GM19240 (cell line): Measurements from ENCODE around the gene RNF150.

ENCODE experiments used
- DNase-seq: peaks from one replicate; pipeline ENCODE4 v3.0.0; 2011; ENCODE audit warnings: low spot score; ENCODE audit not compliant: insufficient read length

Gene RNF150

DNA sequence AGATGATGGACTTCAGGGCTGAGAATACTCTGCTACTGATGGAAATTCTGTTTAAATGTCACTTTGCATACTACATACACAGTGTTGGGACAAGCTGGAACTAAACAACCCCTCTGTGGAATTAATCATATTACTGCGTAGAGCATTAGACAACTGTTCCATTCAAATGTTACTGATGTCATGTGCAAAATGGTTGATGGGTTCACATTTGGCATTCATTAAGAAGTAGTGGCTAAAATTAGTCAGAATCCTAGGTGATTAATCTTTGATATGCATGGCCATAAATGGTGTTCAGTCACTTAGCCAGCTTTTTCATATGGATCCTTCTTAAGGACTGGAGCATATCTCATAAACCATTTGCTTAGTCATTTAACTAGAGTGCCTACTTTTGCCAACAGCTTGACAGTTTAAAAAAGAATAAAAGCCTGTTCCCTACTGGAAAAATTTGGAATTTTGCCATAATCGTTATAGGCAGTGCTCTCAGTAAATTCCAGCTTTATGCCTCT, 105.2 kb downstream of the RNF150 start:
- no peak for DNase-seq

DNA sequence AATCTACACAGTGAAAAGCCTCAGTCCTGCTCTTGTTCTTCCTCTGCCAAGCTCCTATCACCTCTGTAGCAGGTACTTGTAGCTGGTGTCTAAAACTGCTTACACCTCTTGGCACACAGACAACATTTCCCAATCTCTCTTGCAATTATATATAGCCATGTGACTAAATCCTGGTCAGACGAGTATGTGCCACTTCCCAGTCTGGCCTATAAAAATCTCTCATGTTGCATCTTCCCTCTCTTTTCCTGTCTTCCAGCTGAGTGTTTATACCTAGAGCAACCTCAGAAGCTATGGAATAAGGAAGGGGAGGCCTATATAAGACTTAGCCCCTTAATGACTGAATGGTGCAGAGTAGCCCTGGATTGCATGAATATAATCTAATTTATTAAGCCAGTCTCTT, 105.8 kb downstream of the RNF150 start:
- no peak for DNase-seq

DNA sequence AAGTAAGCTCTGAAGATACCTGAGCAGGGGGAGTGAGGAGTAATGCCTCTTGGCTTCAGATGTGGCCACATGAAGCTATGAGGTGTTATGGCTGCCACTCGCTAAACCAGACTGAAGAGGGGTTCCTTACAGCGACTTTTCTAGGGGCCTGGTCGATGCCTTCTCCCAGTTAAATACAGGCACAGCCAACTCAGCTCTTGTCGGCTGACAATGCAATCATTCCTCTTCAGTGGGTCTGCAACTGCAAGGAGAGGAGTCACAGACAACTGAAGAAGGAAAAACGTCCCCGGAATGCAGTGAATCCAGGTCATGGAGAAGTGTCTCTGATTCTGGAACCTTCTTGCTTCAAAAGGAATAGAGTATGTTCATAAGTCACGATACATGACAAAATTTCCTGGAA, 106.4 kb downstream of the RNF150 start:
- DNase-seq, result no peak

GRCh38 chr4:141023051-141023450, 110.2 kb downstream of the RNF150 start:
- DNase-seq, result no peak

DNA sequence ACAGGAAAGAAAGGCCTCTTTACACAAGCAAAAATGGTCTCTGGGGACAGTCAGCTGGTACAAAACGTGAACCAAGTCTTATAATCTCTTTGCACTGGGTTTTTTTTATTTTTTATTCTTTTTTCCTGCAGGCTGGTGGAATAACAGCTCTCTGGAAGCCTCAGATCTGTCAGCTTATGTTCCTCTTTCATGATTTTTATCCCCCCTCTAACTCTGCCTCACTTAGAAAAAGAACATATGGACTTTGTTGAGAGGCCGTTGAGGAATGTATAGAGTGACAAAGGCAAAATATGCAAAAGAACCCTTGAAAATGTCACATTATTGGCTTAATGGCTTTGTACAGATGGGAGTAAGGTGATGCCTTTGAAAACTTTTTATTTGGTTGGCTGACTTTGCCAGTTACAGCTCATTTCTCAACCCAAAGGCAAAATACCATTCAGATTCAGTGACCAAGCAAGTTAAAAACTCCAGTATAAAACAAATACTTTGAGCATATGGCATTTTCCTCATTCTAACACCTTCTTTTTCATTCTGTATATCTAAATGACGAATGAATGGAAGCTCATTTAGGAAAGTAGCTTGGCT, 111.1 kb downstream of the RNF150 start:
- DNase-seq, result no peak

DNA sequence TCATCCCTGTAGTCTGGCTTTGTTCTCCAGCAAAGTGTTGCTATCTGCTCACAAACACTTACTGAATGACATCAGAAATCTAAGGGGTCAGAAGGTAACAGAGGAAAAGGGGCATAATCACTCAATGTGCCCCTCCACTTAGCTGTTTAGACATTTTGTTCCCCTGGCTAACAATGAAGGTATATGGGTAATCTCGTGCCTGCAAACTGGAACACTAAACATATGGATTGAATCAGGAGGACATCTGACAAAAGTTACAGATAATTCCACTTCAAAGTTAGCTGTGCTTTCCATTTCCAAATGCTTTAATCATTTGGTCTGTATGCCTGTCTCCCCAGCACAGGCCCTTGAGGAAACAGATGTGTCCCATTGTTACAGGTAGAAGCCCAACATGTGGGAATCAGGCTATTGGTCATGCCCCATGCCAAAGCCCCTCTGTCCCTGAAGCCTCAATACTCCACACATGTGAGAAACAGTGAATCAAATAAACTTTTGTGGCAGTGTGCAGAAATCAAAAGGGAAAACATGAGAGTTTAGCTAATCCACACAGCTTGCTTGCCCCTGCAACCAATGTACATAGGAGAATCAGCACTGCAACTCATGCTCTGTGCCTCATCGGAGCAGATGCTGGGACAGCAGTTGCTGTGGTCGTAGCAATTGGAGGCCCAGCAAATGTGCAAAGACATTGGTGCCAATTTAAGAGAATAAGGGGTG, 111.7 kb downstream of the RNF150 start:
- no peak for DNase-seq

GRCh38 chr4:141020801-141021261, 112.4 kb downstream of the RNF150 start:
- DNase-seq, result no peak

DNA sequence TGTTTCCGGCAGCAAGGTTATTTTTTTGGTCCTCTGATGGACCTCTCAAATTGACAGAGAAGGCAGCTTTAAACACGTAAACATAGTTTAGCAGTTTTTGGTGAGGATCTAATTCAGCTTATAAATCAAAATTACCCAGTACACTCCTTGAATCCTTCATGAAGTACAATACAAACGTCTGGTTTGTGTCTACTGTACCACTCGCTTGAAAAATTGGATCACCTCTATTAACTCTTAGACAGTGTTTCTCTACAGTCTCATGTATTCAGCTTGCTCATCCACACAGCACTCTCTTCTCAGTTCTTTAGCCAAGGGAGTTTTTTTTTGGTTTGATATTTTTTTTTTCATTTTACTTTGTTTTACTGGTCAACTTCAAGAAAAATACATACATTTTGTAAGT, 113.5 kb downstream of the RNF150 start:
- DNase-seq, result no peak

GRCh38 chr4:141016117-141016798, 117.0 kb downstream of the RNF150 start:
- no peak for DNase-seq

DNA sequence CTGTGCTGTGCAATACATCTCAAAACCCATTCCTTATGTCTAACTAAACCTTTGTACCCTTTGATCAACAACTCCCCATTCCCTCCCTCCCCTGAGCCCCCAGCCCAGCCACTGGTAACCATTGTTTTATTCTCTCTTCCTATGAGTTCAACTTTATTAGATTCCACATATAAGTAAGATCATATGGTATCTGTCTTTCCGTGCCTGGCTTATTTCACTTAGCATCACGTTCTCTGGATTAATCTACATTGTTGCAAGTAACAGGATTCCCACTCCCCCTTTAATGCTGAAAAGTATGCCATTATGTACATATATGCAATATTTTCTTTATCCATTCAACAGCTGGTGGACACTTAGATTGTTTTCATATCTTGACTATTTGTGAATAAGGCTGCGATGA, 119.4 kb downstream of the RNF150 start:
- DNase-seq, result no peak

DNA sequence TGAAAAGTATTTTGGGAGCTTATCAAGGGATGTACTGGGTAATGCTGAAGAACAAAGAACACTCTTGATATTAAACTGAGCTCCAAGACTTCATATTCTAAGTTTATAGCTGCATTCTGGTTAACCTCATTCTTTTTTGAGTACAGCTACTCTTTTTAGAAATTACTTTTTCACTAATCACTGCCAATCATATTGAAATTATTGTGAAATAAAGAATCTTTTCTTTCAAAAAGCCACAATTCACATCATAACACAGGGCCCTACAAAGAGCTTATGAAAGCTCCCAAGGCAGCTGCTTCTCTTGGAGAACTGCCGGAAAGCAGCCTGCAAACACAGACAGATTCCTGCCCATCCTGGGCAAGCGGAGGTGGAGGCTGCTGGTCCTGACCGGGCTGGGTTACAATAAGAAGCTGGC, 121.4 kb downstream of the RNF150 start:
- DNase-seq, result no peak

DNA sequence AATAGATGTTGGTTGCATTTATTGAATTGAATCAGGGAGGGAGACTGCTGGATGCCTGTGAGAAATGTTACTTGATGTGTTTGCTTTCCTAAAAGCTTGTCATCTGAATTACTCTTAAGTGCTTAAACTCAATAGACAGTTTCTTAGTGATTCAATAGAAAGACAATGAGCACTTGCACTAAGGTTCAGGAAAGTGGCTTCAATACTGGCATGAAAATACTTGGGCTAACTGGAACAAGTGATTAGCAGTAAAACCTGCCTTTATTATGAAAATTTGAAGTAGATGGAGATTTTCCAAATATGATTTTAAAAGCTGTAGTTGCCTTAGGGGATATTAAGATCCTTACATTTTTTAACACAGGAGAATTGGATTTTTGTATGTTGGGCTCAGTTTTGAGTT, 123.3 kb downstream of the RNF150 start:
- DNase-seq, result no peak

DNA sequence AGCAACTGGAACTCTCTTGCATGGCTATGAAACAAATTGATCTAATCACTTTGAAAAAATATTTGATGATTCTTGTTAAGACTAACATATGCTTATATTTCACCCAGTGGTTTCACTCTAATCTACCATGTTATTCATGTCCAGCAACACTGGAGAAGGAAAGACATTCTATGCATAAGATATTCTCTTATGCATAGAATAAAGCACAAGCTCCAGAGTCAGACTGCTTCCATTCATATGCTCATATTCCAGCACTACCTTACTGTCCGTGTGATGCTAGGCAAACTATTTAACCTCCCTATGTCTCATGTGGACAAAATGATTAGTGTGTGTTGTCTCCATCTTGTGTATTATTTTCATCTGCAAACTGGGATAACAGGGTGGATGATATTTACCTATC, 124.1 kb downstream of the RNF150 start:
- no peak for DNase-seq

DNA sequence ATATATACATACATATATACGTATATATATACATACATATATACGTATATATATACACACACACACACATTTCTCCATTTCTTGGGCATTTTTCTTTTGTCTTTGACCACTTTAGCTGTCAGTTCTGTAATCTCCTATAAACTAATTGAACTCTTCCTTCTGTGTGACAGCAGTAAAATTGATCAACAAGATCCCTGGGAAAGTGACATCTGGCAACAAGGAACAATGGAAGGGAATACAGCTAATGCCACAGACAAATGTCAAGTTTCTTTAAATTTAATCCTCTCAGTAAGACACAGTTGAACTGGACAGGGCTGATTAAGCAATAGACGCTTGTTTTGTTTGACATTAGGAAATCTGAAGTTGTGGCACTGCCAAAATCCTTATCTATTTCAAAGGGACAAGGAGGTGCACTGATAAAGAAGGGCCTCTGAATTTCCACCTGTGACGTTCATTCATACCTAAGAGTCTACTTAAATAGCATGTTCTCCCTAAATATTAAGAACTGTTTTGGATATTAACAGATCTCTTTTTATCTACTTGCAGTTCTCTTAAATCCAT, 126.9 kb downstream of the RNF150 start:
- DNase-seq, result no peak

GRCh38 chr4:141004823-141005222, 128.4 kb downstream of the RNF150 start:
- no peak for DNase-seq

GRCh38 chr4:141003193-141003592, 130.1 kb downstream of the RNF150 start:
- DNase-seq, result no peak

DNA sequence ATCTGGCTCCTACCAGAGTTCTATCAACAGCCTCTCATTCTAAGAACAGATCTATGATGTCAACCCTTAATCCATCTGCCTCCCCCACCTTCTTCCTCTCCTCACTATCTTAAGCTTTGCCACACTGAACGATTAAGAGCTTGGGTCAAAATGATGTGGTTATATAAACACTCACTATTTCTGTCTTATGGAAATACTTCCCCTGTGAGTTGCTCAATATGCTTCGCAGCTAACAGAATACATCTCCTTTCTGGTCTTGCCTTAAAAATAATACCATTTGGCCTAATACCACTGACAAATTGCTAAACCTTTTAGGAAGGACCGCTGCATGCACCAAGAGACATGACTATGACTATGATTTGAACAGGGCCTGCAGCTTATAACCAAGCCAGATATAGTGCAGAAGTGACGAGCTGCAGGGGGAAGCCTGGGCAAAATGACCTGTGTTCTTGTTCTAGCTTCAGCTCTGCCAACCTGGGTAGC, 130.9 kb downstream of the RNF150 start:
- no peak for DNase-seq

DNA sequence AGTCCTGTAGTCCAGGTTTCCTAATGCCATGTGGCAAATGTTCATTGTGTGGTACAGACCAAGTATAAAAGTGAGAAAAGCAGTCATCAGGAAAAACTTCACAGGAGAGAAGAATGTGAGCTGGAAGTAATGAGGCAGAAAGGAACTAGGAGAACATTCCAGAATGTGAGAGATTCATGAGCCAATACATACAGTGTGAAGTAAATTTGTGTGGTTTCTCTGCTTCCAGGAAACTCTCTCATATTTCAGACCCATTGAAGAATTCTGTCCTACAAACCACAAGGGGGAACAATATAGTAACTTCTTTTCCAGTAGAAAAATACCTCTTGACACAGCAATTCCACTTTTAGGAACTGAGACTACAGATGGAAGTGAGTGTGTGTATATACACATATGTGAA, 136.5 kb downstream of the RNF150 start:
- no peak for DNase-seq

GRCh38 chr4:140995058-140995457, 138.2 kb downstream of the RNF150 start:
- no peak for DNase-seq

- no peak for DNase-seq
Observed at GRCh38 chr4:140994015-140994414, 139.3 kb downstream of the RNF150 start.

- no peak for DNase-seq
Observed at GRCh38 chr4:140993370-140993769, 139.9 kb downstream of the RNF150 start.

- DNase-seq, result no peak
Observed at GRCh38 chr4:140989944-140990343, 143.3 kb downstream of the RNF150 start.
